Type B pancreatic cell (in vitro differentiated cells): ENCODE measurements around the gene DIAPH3. TPM values are rescaled to one million over a fixed set of nuclear protein-coding genes. Genes with fewer than 3 reads are reported as not detected.

Source experiments
- DNase-seq: peaks from one replicate; pipeline ENCODE4 v3.0.0; 2021; ENCODE audit warnings: mixed read lengths; ENCODE audit not compliant: unreplicated experiment; ENCODE audit errors: extremely low spot score
- H3K27ac Mint-ChIP-seq: 2 replicates; pipeline ENCODE4 v1.8.0; 2021; ENCODE audit warnings: mild to moderate bottlenecking, mixed read lengths
- H3K27me3 Mint-ChIP-seq: 2 replicates; pipeline ENCODE4 v1.8.0; 2021; ENCODE audit warnings: mixed read lengths
- H3K36me3 Mint-ChIP-seq: 2 replicates; pipeline ENCODE4 v1.8.0; 2021; ENCODE audit warnings: mixed read lengths
- H3K4me1 Mint-ChIP-seq: one replicate; pipeline ENCODE4 v1.8.0; 2021; ENCODE audit warnings: mixed read lengths; ENCODE audit not compliant: unreplicated experiment
- H3K4me3 Mint-ChIP-seq: 2 replicates; pipeline ENCODE4 v1.8.0; 2021; ENCODE audit warnings: mild to moderate bottlenecking, mixed read lengths
- H3K9me3 Mint-ChIP-seq: 2 replicates; pipeline ENCODE4 v1.8.0; 2021; ENCODE audit warnings: mixed read lengths
- CTCF ChIP-seq: fragments of 200-600 bp; sonication (generic); conservative IDR thresholded peaks from 2 replicates; pipeline ENCODE4 v1.5.0; 2021; ENCODE audit warnings: antibody characterized with exemption, mild to moderate bottlenecking
- total RNA-seq: library from RNA; stranded (reverse); gene quantifications from 2 replicates; pipeline ENCODE4 v1.2.1, GENCODE V29; 2021; ENCODE audit warnings: low replicate concordance

DIAPH3 gene
- total RNA-seq, 1 donor from 2014 or later = 16.9 TPM

- Mint-ChIP-seq H3K9me3 (peaks cover 9% of the 10 kb centered on the region), H3K27me3 (peaks cover 8% of the 10 kb centered on the region), H3K27ac (no peak overlapping the region), H3K36me3 (peaks cover 7% of the 10 kb centered on the region), H3K4me1 (peaks cover 12% of the 10 kb centered on the region), H3K4me3 (no peak overlapping the region)
- no peak for TF ChIP-seq CTCF
- DNase-seq = no peak
These were observed 504.9 kb downstream of the DIAPH3 start for GRCh38 chr13:59658738-59659330.

- no peak for TF ChIP-seq CTCF
- Mint-ChIP-seq H3K27me3 (peaks cover 8% of the 10 kb centered on the region), H3K27ac (no peak overlapping the region), H3K36me3 (peaks cover 2% of the 10 kb centered on the region), H3K4me1 (peaks cover 14% of the 10 kb centered on the region), H3K9me3 (peaks cover 8% of the 10 kb centered on the region), H3K4me3 (no peak overlapping the region)
- DNase-seq = no peak
These were observed 505.5 kb downstream of the DIAPH3 start for GRCh38 chr13:59658027-59658737.

- no peak overlapping the region for H3K27ac Mint-ChIP-seq
- TF ChIP-seq CTCF = no peak
These were observed 509.8 kb downstream of the DIAPH3 start for GRCh38 chr13:59653916-59654315.

GRCh38 chr13:59651479-59651878 lies 512.2 kb downstream of the DIAPH3 start:
- H3K4me3 Mint-ChIP-seq = no peak overlapping the region
- no peaks in the 10 kb centered on the region for H3K36me3 Mint-ChIP-seq

More at GRCh38 chr13:59653916-59654315, 509.8 kb downstream of the DIAPH3 start:
- H3K36me3 Mint-ChIP-seq = no peaks in the 10 kb centered on the region
- peak overlapping the region; percentile 1 for H3K4me3 Mint-ChIP-seq
- peaks cover 8% of the 10 kb centered on the region for H3K4me1 Mint-ChIP-seq
- peaks cover 13% of the 10 kb centered on the region for H3K9me3 Mint-ChIP-seq
- peaks cover 10% of the 10 kb centered on the region for H3K27me3 Mint-ChIP-seq
- DNase-seq = no peak

GRCh38 chr13:59643906-59644626 lies 519.7 kb downstream of the DIAPH3 start:
- no peak for DNase-seq
- no peak overlapping the region for H3K27ac Mint-ChIP-seq

More at GRCh38 chr13:59651479-59651878, 512.2 kb downstream of the DIAPH3 start:
- Mint-ChIP-seq H3K9me3 (peaks cover 13% of the 10 kb centered on the region), H3K4me1 (peaks cover 8% of the 10 kb centered on the region), H3K27ac (no peak overlapping the region), H3K27me3 (peaks cover 3% of the 10 kb centered on the region)
- DNase-seq = no peak
- no peak for TF ChIP-seq CTCF

More at GRCh38 chr13:59643906-59644626, 519.7 kb downstream of the DIAPH3 start:
- peaks cover 13% of the 10 kb centered on the region for H3K27me3 Mint-ChIP-seq
- TF ChIP-seq CTCF = no peak
- no peak overlapping the region for H3K4me3 Mint-ChIP-seq
- peaks cover 5% of the 10 kb centered on the region for H3K9me3 Mint-ChIP-seq
- peaks cover 24% of the 10 kb centered on the region for H3K4me1 Mint-ChIP-seq
- no peaks in the 10 kb centered on the region for H3K36me3 Mint-ChIP-seq
